HPDE6-E6E7 (cell line): ENCODE results near the gene NRG2.

Experiments used
- DNase-seq: peaks from one replicate; pipeline ENCODE4 v3.0.0; 2011; ENCODE audit warnings: missing footprints; ENCODE audit errors: extremely low spot score

Gene NRG2

GRCh38 chr5:139904816-139905661 lies 138.1 kb downstream of the NRG2 start:
- DNase-seq = no peak

DNA sequence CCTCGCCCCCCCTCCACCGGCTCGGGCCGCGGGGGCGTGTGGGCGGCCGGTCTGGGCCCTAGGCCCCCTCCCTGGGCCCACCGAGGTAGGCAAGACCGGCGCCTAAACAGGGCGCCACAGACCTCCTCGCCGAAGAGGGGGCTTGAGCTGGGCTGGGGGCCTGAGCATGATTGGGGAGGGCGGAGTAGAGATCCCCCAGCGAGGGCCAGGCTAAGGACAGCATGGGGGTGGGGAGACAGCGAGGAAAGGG lies 138.6 kb downstream of the NRG2 start:
- DNase-seq = no peak

GRCh38 chr5:139903795-139904565 lies 139.1 kb downstream of the NRG2 start:
- DNase-seq = no peak

- DNase-seq = no peak
These were observed 139.7 kb downstream of the NRG2 start for GRCh38 chr5:139903450-139903794.

GRCh38 chr5:139901986-139902385 lies 141.1 kb downstream of the NRG2 start:
- DNase-seq = no peak

- no peak for DNase-seq
These were observed 141.9 kb downstream of the NRG2 start for GRCh38 chr5:139901251-139901575.

DNA sequence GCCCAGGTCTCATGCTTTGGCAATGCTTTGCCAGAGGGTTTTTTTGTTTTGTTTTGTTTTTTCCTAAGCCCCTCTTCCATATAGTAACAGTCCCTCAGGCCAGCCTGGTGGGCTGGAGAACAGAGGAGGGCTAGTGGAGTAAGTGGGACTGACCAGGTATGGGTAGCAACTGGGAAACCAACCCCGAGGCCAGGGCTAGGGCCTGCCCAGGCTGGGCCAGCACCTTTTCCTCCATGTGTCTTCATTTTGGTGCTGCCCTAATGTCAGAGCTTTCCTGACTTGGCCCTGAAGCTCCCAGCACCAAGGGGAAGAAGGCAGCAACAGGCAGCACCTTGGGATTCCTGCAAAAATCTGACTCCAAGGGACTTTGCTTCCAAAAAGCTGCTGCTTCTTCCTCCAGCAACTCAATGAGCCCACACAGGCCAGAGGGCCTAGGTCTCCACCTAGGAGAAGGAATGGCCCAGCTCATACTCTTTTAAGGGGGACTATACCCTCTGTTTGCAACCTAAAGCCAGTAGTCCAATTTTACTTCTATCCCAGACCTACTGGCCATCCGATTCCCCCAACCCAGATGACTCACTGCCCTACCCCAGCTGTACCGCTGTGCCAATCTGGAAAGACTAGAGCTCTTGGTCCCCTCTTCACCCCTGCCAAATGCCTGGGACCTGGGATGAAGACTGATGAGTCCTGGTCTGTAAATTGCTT lies 142.4 kb downstream of the NRG2 start:
- DNase-seq = no peak

DNA sequence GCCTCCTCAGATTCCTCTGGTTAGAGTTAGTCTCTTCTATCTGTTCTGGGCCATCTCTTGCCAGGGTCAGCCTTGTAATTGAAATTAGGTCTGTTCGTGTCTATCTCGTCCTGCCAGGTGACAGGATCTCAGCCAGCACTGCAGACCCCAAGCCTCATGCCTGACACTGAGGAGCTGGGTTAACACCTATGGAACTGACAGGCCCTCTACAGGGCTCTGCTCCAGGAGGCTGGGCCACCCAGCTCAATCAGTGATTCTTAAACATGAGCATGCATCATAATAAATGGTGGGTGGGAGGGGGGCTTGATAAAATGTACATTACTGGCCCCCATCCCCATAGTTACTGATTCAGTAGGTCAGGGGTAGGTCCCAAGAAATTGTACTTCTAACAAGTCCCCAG lies 144.1 kb downstream of the NRG2 start:
- DNase-seq = no peak

GRCh38 chr5:139897982-139898381 lies 145.1 kb downstream of the NRG2 start:
- no peak for DNase-seq

DNA sequence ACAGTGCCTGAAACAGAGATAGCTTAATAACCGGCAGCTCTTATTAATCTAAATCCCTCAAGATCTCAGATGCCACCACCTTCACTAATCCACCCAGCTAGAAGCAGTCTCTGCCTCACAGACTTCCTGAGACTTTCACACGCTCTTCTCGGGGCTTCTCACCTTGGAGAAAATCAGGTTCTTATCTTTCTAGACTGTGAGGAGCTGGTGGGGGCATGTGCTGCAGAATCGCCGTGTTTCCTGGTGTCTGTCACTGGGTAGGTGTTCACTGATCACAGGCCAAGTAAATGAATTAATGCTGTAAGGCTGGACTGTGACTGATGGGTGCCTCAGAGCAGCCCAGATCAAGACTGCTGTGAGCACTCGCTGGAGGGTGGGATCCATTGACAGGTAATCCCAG lies 145.8 kb downstream of the NRG2 start:
- no peak for DNase-seq

DNA sequence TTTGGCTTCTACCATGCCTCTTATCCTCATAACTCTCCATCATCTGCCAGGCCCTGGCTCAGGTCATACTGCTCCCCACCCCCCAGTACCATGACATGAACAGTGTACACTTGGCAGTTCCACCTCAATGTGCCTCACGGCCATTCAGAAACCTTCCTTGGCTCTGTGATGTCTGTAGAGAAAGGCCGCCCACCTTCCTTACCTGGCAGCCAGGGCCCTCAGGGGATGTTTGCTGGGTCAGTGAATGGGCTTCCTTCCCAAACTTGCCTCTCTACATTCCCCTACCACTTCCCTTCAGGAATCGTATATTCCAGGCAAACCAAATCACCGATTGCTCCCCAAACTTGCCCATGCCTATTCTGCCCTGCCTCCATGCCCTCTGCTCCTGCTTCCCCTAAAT lies 146.4 kb downstream of the NRG2 start:
- DNase-seq = no peak

DNA sequence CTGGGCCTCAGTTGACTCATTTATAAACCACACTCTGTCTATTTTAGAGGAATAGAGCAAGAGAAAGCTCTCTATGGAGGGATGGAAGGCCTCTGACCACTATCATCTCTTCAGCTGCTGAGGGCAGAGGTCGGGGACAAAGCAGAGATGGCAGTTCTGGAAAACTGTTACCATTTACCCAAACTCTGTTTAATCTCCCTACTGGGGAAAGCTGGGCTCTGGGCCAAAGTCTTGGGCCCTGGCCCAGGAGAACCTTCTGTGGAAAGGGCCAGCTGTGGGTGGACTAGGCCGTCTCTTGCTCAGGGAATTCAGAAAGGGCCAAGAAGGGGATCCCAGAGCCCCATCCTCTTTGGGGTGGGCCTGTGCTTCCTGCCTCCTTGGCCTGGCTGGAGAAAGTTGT lies 147.5 kb downstream of the NRG2 start:
- no peak for DNase-seq

DNA sequence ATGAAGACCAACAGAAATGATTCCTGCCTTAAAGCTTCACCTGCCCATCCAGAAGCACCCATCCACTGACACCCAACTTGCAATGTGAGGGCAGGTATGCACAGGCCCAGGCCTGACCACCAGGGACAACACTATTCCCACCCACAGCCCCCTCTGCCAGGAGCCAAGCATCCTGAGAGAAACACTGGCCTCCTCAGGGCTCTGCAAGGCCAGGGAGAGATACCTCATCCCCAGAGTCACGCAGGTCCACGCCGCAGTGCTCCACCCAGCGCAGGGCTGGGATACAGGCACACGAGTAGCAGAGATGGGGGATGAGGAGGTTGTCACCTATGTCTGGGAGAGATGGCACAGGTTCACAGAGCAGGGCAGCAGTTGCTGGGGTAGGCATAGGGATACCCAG lies 148.1 kb downstream of the NRG2 start:
- no peak for DNase-seq

DNA sequence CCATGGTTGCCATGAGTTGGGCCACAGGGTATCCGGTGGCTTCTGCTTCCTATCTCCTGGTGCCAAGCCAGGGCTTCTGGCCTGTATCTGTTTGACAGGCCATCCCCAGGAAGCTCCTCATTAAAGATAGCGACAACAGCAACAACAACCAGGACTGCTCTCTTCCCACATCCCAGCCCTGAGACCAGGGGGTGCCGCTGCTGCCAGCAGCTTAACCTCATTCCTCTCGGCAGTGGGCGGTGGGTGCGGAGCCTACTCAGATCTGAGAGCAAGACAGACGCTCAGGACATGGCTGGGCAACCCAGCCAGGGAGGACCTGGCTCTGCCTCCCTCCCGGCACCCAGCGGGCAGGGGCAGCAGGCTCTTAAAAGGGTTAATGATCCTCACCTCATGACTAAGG lies 149.2 kb downstream of the NRG2 start:
- no peak for DNase-seq

DNA sequence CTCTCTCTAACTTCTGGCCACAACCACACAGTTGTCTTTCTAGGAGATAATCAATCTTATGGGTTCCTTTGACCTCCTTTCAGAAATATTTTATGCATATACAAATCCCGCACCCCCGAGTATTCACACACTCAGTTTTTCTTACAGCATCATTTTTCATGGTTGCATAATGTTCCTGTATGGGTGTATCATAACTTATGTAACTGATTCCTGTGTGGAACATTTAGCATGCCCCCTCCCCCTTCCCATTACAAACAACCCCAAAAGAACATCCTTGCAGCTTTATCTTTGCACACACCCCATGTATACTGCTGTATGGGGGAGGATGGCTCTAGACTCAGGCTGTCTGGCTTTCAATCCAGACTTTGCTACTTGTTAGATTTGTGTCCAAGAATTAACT lies 153.7 kb downstream of the NRG2 start:
- DNase-seq = no peak

DNA sequence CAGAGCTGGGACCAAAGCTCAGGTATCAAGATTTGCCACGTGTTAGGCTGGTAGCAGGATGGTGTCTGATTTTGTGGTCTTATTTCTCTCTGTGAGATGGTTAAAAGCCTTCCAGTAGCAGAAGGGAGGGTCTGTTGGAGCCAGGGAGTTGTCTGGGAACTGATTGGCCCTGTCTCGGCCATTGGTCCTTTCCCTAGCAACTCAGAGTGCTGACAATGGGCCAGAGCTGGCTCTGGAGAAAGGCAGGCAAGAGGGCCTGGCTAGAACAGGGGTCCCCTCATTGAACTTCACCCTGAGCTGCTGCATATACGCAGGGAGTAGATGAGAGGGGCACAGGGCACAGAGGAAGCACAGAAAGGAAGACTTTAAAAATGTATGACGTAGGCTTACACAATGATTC lies 154.7 kb downstream of the NRG2 start:
- no peak for DNase-seq

- DNase-seq = no peak
These were observed 156.9 kb downstream of the NRG2 start for GRCh38 chr5:139886213-139886612.

- no peak for DNase-seq
These were observed 157.3 kb downstream of the NRG2 start for GRCh38 chr5:139885857-139886208.

DNA sequence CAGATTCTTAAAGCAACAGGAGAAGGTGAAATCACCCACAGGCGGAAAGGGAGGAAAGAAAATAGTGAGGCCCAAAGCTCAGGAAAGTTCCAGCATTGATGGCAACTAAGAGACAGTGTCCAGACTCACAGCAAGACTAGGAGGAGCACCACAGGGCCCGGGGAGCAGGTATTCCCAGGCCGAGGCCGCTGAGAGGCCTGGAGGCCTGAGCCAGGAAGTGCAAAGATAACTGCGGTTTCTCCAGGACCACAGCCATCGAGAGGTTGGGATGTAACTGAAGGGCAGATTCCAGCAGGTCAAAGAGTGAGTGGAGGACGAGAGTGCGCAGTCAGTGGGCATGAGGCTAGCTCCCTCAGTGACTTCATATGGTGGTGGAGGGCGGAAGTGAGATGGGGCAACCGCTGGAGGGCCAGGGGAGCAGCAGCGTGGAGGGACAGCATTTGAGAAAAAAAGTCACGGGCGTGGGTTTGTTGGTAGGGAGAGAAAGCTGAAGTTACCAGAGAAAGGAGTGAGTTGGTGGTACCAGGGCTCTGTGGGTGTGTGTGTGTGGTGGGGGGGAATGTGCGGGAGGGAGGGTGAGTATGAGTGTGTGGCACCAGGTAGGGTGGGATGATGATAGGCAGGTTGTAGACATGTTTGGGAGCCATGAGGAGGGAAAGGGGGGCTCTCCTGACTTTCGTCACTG lies 157.8 kb downstream of the NRG2 start:
- no peak for DNase-seq

DNA sequence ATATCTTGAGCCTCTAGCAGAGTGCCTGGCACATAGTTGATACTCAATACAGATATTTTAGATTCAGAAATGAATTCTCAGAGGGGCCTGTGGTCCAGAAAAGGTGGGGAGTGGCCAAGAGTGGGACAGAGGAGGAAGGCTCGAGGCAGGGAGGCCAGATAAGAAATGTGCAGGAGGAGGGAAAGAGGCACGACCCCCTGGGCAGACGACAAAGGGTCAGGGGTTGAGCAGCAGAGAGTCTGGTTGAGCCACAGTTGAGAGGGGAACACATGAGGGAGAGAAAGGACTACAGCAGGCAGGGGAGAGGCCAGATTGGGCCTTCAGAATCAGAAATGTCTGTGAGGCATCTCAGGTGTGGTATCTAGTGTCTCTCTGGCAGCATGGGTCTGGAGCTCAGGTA lies 158.4 kb downstream of the NRG2 start:
- no peak for DNase-seq

DNA sequence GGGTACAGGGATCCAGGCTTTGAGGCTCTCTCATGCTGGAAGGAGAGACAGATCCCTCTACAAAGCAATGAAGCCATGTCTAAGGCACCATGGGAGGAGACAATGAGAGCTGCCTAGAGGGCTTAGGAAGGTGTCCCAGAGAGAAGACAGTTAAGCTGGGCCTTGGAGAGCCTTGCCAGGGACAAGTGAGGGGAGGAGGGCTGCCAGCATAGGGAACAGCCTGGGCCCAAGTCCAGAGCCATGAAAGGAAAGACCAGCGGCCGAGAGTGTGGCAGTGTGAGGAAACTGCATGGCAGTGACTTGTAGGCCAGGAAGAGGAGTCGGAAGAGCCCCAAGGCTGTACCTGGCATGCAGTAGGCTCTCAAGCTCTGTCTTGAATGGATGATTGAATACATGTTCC lies 159.0 kb downstream of the NRG2 start:
- no peak for DNase-seq

DNA sequence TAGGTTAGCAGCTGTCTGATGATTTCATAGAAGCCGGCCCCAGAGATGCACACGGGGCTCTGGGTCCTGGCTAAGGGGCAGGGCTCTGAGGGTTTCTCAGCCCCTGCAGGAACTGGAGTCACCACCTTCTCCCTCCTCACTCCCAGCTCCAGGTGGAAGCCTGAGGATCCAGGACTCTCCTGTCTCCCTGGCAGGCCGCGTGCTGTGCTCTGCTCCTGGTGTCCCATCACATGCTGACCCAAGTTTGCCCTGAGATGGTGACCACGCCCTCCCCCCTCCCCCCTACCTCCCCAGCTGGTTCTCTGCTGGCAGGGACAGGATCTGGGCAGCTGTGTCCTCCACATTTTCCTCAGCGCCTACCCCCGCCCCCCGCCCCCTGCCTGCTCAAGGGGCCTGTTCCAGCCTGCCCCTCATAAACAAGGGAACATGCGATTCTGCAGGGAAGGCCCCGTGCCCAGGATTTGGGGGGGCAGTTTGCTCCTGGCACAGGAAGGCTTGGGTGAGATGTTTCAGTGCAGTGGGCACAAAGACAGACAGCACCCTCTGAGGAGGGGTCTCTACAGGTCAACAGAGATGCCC lies 160.0 kb downstream of the NRG2 start:
- no peak for DNase-seq
